Stromal cell of bone marrow (primary cell): ENCODE data around the gene IFFO2.
"Not testable (repeated sequence)": the region's sequence is repeated elsewhere in the genome, so short reads cannot be mapped to it uniquely, and the experiment has no call there.

Source experiments
- DNase-seq: peaks from one replicate; pipeline ENCODE4 v3.0.0-alpha.2; 2012; ENCODE audit warnings: low read depth

Gene IFFO2

GRCh38 chr1:18874600-18874999 is 81.9 kb downstream of the IFFO2 start:
- DNase-seq, result no peak

DNA sequence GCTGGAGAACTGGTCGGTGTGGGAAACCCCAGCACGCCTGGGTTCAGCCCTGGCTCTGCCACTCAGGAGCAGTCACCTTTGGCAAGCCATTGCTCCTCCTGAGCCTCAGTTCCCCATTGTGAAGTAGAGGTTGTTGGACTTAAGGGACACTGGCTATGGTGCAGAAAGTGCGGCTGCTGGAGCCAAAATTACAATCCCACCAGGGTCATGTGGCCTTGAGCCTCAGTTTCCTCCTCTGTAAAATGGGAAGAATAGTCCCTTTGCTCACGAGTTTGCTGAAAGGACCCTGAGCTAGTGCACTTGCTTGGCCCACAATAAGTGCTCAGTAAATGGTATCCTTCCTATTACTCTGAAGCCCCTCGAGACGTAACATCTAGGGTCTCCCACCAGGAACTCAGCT is 82.4 kb downstream of the IFFO2 start:
- DNase-seq, result no peak

- no peak for DNase-seq
Observed at GRCh38 chr1:18872071-18872611, 84.3 kb downstream of the IFFO2 start.

GRCh38 chr1:18871401-18872070 is 84.9 kb downstream of the IFFO2 start:
- DNase-seq, result no peak

DNA sequence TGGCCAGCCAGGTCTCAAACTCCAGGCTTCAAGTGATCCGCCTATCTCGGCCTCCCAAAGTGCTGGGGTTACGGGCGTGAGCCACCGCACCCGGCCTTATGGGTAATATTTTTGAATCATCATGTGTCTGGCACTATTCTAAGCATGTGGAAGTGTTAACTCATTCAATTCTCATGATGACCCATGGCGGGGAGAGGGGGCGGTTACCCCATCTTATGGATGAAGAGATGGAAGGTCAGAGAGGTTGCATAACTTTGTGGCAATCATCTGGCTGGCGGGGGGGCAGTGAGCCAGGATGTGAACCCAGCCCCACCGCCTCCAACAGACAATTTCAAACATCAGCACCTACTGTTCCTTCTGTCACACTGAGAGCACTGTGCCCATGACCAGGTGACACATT is 85.5 kb downstream of the IFFO2 start:
- DNase-seq, result no peak

DNA sequence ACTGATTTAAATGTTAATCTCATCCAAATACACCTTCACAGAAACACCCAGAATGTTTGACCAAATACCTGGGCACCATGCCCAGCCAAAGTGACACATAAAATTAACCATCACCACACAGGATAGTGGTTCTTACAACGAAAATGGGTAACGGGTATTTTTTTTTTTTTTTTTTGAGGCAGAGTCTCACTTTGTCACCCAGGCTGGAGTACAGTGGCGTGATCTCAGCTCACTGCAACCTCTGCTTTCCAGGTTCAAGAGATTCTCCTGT is 85.9 kb downstream of the IFFO2 start:
- DNase-seq, result not testable (repeated sequence)

- DNase-seq, result no peak
Observed at GRCh38 chr1:18869847-18870594, 86.5 kb downstream of the IFFO2 start.

GRCh38 chr1:18868801-18869424 is 87.6 kb downstream of the IFFO2 start:
- DNase-seq, result no peak

GRCh38 chr1:18868354-18868753 is 88.1 kb downstream of the IFFO2 start:
- DNase-seq, result no peak

GRCh38 chr1:18866846-18867245 is 89.6 kb downstream of the IFFO2 start:
- no peak for DNase-seq

DNA sequence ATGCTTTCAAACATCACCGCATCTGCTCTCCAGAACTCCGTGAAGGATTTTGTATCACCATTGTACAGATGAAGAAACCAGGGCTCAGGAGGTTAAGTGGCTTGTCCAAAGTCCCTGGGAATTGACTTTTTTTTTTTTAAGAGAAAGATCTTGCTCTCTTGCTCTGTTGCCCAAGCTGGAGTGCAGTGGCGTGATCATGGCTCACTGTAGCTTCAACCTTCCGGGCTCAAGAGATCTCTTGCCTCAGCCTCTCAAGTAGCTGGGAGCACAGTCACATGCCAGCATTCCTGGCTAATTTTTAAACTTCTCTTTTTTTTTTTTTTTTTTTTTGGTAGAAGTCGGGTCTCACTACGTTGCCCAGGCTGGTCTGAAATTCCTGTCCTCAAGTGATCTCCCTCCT is 90.2 kb downstream of the IFFO2 start:
- DNase-seq, result no peak

- no peak for DNase-seq
Observed at GRCh38 chr1:18865176-18865575, 91.3 kb downstream of the IFFO2 start.

- no peak for DNase-seq
Observed at GRCh38 chr1:18861590-18861989, 94.9 kb downstream of the IFFO2 start.

- DNase-seq, result no peak
Observed at GRCh38 chr1:18861082-18861481, 95.4 kb downstream of the IFFO2 start.

DNA sequence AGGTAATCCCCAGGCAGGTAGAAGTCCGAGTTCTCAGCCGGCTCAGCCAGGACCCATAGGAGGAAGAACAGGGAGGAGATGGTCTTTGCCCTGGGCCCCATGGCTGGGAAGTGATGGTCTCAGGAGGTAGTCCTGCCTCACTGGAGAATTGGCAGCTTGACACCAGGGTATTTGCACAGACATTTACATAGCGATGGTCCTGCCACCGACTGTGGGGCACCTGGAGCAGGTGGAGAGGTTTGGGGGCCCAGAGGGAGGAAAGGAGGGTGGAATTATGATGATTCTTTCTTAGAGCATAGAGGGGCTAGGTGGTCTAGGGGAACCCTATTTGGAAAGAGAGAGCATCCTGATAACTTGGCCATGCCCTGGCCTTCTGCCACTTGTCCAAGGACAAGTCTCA is 96.9 kb downstream of the IFFO2 start, which contains the start of gene TAS1R2:
TSS of gene TAS1R2 (minus strand) at position 101 of the 400 bp plus-strand sequence. CDS start at position 101, 0 bp downstream.
- DNase-seq, result no peak

- DNase-seq, result no peak
Observed at GRCh38 chr1:18858070-18858688, 98.3 kb downstream of the IFFO2 start.

- no peak for DNase-seq
Observed at GRCh38 chr1:18856435-18856834, 100.0 kb downstream of the IFFO2 start.

GRCh38 chr1:18855573-18855972 is 100.9 kb downstream of the IFFO2 start:
- DNase-seq, result no peak

GRCh38 chr1:18854331-18855025 is 102.0 kb downstream of the IFFO2 start:
- DNase-seq, result no peak
